ENCODE results near the gene TYMP. TPM values are rescaled to one million over a fixed set of nuclear protein-coding genes. Genes with fewer than 3 reads are reported as not detected.

The TYMP gene
- total and polyA plus RNA-seq, 2 of the 8 experiments (the other 6 are each of a cell fraction or from before 2014, with no cell fraction given) = 0.43 to 0.48 TPM

DNA sequence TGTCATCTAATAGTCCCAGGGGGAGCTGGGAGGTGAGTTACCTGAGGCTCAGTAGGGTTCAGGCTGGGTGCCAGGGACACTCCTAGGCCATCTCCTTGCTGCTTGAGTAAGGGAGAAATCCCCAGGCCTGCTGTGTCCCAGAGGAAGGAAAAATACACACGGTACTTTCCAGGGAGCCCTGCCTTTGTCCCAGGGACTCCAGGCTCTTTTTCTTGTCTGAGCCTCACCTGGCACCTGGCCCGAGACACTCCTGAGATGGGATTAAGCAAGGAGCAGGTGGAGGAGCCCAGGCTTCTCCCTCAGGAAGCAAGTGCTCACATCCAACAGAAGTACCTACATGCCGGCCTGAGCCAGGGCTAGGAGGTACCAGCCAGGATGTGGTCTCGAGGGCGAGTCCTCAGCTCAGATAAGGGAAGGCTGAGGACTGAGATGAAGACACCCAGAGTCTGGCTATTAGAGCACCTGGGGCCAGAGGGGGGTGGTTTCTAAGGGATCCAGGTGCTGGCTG, 15.0 kb upstream of the TYMP start (continued):
- TF ChIP-seq ASH2L (IDR thresholded peaks at IDR 0.05; ENCODE audit: low read length) = no peak
- no peak for TF ChIP-seq TCF12 (IDR thresholded peaks at IDR 0.05; ENCODE audit: low read depth, low read length)
- no peak for TF ChIP-seq CHD1 (IDR thresholded peaks at IDR 0.05; ENCODE audit: low read depth, low read length)
- TF ChIP-seq POLR2AphosphoS5 (IDR thresholded peaks at IDR 0.05; ENCODE audit: low read depth, low read length) = no peak
